ENCODE data around the gene TP63. TPM values are rescaled to one million over a fixed set of nuclear protein-coding genes. Genes with fewer than 3 reads are reported as not detected.

The TP63 gene
- total and polyA plus RNA-seq, 2 experiments from 2014 or later, result not detected

- Histone ChIP-seq H3K36me3 (ENCODE audit: insufficient read depth) (no peaks in the 10 kb centered on the region), H3K27me3 (ENCODE audit: insufficient read depth) (peaks cover 56% of the 10 kb centered on the region), H3K4me2 (no peak overlapping the region), H3K4me3 (no peak overlapping the region), H3K9me2 (ENCODE audit: insufficient read depth) (no peaks in the 10 kb centered on the region), H3F3A (replicated peaks; ENCODE audit: low read depth) (no peaks in the 10 kb centered on the region), H3K79me2 (replicated peaks; ENCODE audit: insufficient read depth) (no peaks in the 10 kb centered on the region), H2AFZ (no peak overlapping the region), H4K20me1 (replicated peaks; ENCODE audit: insufficient read depth) (no peaks in the 10 kb centered on the region), H3K27ac (ENCODE audit: low read depth) (no peak overlapping the region), H3K4me1 (ENCODE audit: insufficient read depth) (peaks cover 8% of the 10 kb centered on the region; the same call in 1 of the 2 replicates)
- Mint-ChIP-seq H3K4me3 (no peak overlapping the region), H3K27me3 (ENCODE audit: insufficient read depth, low read depth, poor library complexity) (peaks cover 34% of the 10 kb centered on the region), H3K36me3 (ENCODE audit: low read depth) (no peaks in the 10 kb centered on the region), H3K9me3 (no peaks in the 10 kb centered on the region), H3K4me1 (peaks cover 14% of the 10 kb centered on the region), H3K27ac (no peak overlapping the region)
- TF ChIP-seq EZH2 (IDR thresholded peaks at IDR 0.05; ENCODE audit: low read depth, unreplicated experiment) (no peak), JUNB (IDR thresholded peaks at IDR 0.05; ENCODE audit: unreplicated experiment) (no peak), CREB1 (CRISPR knock-in tag; IDR thresholded peaks at IDR 0.05; ENCODE audit: low read depth) (no peak), CTCF (conservative IDR thresholded peaks at IDR 0.05; ENCODE audit: low read depth in 2 of 2) (no peak), ETS1 (IDR thresholded peaks at IDR 0.05) (no peak), REST (IDR thresholded peaks at IDR 0.05; ENCODE audit: unreplicated experiment) (no peak), ZNF462 (CRISPR knock-in tag; IDR thresholded peaks at IDR 0.05) (no peak), POLR2AphosphoS5 (IDR thresholded peaks at IDR 0.05; ENCODE audit: low read depth) (no peak), NANOG (IDR thresholded peaks at IDR 0.05; ENCODE audit: borderline replicate concordance) (no peak), ZNF331 (CRISPR knock-in tag; IDR thresholded peaks at IDR 0.05; ENCODE audit: low read depth) (no peak), STAT1 (IDR thresholded peaks at IDR 0.05; ENCODE audit: unreplicated experiment) (no peak), EZH2phosphoT487 (IDR thresholded peaks at IDR 0.05; ENCODE audit: unreplicated experiment) (no peak), ZNF114 (CRISPR knock-in tag; IDR thresholded peaks at IDR 0.05) (no peak)
- DNase-seq (ENCODE audit: low spot score), result peak; percentile 11
- no peak for ATAC-seq
Observed at GRCh38 chr3:189781415-189781814, 150.2 kb downstream of the TP63 start.

Measured in GM23338 (cell line).